HepG2 (cell line): ENCODE measurements around the gene TSPAN7. TPM values are rescaled to one million over a fixed set of nuclear protein-coding genes. Genes with fewer than 3 reads are reported as not detected.

Source experiments
- ATAC-seq: fragments of 200-7000 bp; cut with Tn5 transposase; 3 replicates; pipeline ENCODE4 v1.9.1; 2020; ENCODE audit warnings: mild to moderate bottlenecking, moderate library complexity
- BruUV-seq: library from RNA; stranded (reverse); fragments of 400-500 nt; replicated peaks from 2 replicates; lab custom pipeline; 2021; lab: Mats Ljungman, UMichigan
- CTCF ChIA-PET: fragments of 300-600 bp; formaldehyde crosslinking; extraction: SDS; loops from one replicate; lab custom pipeline; 2021; ENCODE audit warnings: low total read pairs, inconsistent platforms, low intra/inter-chr PET ratio; lab: Yijun Ruan, JAX
- POLR2A ChIA-PET: fragments of 350-600 bp; sonication (Branson Sonifier 250); formaldehyde crosslinking; loops from one replicate; lab custom pipeline; 2020; ENCODE audit warnings: antibody characterized with exemption, inconsistent platforms; lab: Yijun Ruan, JAX
- DNase-seq: peaks from one replicate; pipeline ENCODE4 v3.0.0-alpha.2; 2015; ENCODE audit warnings: low spot score
- FAIRE-seq: peaks from 3 replicates; lab custom pipeline; 2011; peaks lifted over from hg19 to GRCh38; lab: Jason Lieb, UNC
- H2AFZ ChIP-seq: one replicate; pipeline ENCODE4 v1.6.1; 2011; ENCODE audit warnings: low read length, inconsistent platforms
- H3K27ac ChIP-seq: fragments of 300-600 bp; 3 replicates; pipeline ENCODE4 v1.8.0; 2011; ENCODE audit warnings: mixed run types, mild to moderate bottlenecking, mixed read lengths, low read length, inconsistent platforms; ENCODE audit not compliant: insufficient read depth; ENCODE audit errors: extremely low read length
- H3K27me3 ChIP-seq, 2 experiments: fragments of 200-600 bp in 1 of 2; 2 replicates in 1 of 2; 3 replicates in 1 of 2; pipeline versions ENCODE4 v1.6.0 to v1.8.0; 2011; ENCODE audit warnings: low read length in 2 of 2, mild to moderate bottlenecking in 2 of 2, moderate library complexity in 2 of 2, inconsistent platforms in 1 of 2; ENCODE audit not compliant: insufficient read depth in 2 of 2, control insufficient read depth in 1 of 2
- H3K36me3 ChIP-seq, 2 experiments: fragments of 200-600 bp in 1 of 2; replicated peaks in 1 of 2; 2 replicates in 1 of 2; 3 replicates in 1 of 2; pipeline versions ENCODE4 v1.5.1 to v1.8.0; 2011; ENCODE audit warnings: low read length in 2 of 2, inconsistent platforms in 1 of 2; ENCODE audit not compliant: insufficient read depth in 2 of 2, control insufficient read depth in 1 of 2
- H3K4me1 ChIP-seq: 2 replicates; pipeline ENCODE4 v1.5.1; 2012; ENCODE audit warnings: low read length, inconsistent platforms; ENCODE audit not compliant: insufficient read depth
- H3K4me2 ChIP-seq: 2 replicates; pipeline ENCODE4 v1.6.0; 2011; ENCODE audit warnings: low read depth, low read length, inconsistent platforms
- H3K4me3 ChIP-seq, 3 experiments: fragments of 200-600 bp in 1 of 3; sonication (generic), shearing (Covaris generic) in 1 of 3; replicated peaks in 1 of 3; 2 replicates each; pipeline ENCODE4 v1.5.1; 2011 to 2016; ENCODE audit warnings: low read length in 3 of 3, inconsistent platforms in 2 of 3, low read depth in 2 of 3, mild to moderate bottlenecking in 2 of 3, control low read depth in 1 of 3, mixed read lengths in 1 of 3; ENCODE audit not compliant: insufficient read depth in 1 of 3
- H3K79me2 ChIP-seq: one replicate; pipeline ENCODE4 v1.6.1; 2011; ENCODE audit warnings: low read length, inconsistent platforms; ENCODE audit not compliant: insufficient read depth
- H3K9ac ChIP-seq: 2 replicates; pipeline ENCODE4 v1.6.0; 2011; ENCODE audit warnings: mild to moderate bottlenecking, low read depth, low read length, inconsistent platforms; ENCODE audit not compliant: insufficient read depth
- H3K9me3 ChIP-seq: 2 replicates; pipeline ENCODE4 v1.5.1; 2012; ENCODE audit warnings: mild to moderate bottlenecking, low read length
- H4K20me1 ChIP-seq: 2 replicates; pipeline ENCODE4 v1.6.0; 2011; ENCODE audit warnings: inconsistent platforms, mild to moderate bottlenecking, low read length, moderate library complexity; ENCODE audit not compliant: insufficient read depth
- CAMTA2 ChIP-seq: sonication (generic); formaldehyde crosslinking; IDR thresholded peaks from 2 replicates; pipeline ENCODE4 v1.4.0; 2020; ENCODE audit warnings: mild to moderate bottlenecking, missing genetic modification reagents, borderline replicate concordance
- FOXP1 ChIP-seq, 2 experiments: fragments of 450-650 bp in 1 of 2; IDR thresholded peaks; 2 replicates each; pipeline ENCODE4 v1.6.1; 2017 to 2018; ENCODE audit warnings: antibody characterized with exemption in 1 of 2
- HNF1A ChIP-seq, 2 experiments: sonication (generic) in 1 of 2; formaldehyde crosslinking in 1 of 2; IDR thresholded peaks; 2 replicates each; pipeline versions ENCODE4 v1.4.0 to v1.6.1; 2016 to 2020; ENCODE audit warnings: borderline replicate concordance in 1 of 2, low read depth in 1 of 2, mild to moderate bottlenecking in 1 of 2, missing genetic modification reagents in 1 of 2
- HNRNPK ChIP-seq: fragments of 200-400 bp; formaldehyde crosslinking; IDR thresholded peaks from 2 replicates; pipeline ENCODE4 v1.6.1; 2018; ENCODE audit warnings: low read length, low read depth, moderate library complexity, mild to moderate bottlenecking; ENCODE audit not compliant: poor library complexity, severe bottlenecking
- MTF2 ChIP-seq: sonication (generic); formaldehyde crosslinking; IDR thresholded peaks from 2 replicates; pipeline ENCODE4 v1.5.0; 2020; ENCODE audit warnings: missing genetic modification reagents, borderline replicate concordance
- MYC ChIP-seq: sonication (generic); formaldehyde crosslinking; IDR thresholded peaks from 2 replicates; pipeline ENCODE4 v1.9.0; 2021; ENCODE audit warnings: missing genetic modification reagents, borderline replicate concordance
- RNF2 ChIP-seq: fragments of 450-650 bp; conservative IDR thresholded peaks from 2 replicates; pipeline ENCODE4 v1.6.1; 2016; ENCODE audit warnings: low read depth
- ZNF333 ChIP-seq: sonication (generic); formaldehyde crosslinking; IDR thresholded peaks from 2 replicates; pipeline ENCODE4 v1.4.0; 2020; ENCODE audit warnings: mild to moderate bottlenecking, missing genetic modification reagents, borderline replicate concordance
- ZNF550 ChIP-seq: sonication (generic); formaldehyde crosslinking; IDR thresholded peaks from 2 replicates; pipeline ENCODE4 v1.4.0; 2020; ENCODE audit warnings: mild to moderate bottlenecking, missing genetic modification reagents, borderline replicate concordance
- ZNF556 ChIP-seq: sonication (generic); formaldehyde crosslinking; IDR thresholded peaks from 2 replicates; pipeline ENCODE4 v1.4.0; 2020; ENCODE audit warnings: mild to moderate bottlenecking, missing genetic modification reagents, borderline replicate concordance
- WGBS: methylation state at CpG from one replicate; pipeline ENCODE4 v1.1.6; 2017; ENCODE audit warnings: low lambda C conversion rate; 5-methylcytosine and 5-hydroxymethylcytosine counted together
- in situ Hi-C: cut with HindIII; loops from 2 replicates; pipeline ENCODE4 v1.10.0; 2017; ENCODE audit warnings: low pct_unique_long_range_greater_than_20kb; ENCODE audit not compliant: extremely low pct_ligation_motif_present
- intact Hi-C: fragments of 100-400 bp; cut with micrococcal nuclease; formaldehyde crosslinking; loops from one replicate; pipeline ENCODE4 v1.10.0; 2022; ENCODE audit not compliant: unreplicated experiment
- polyA plus RNA-seq, 8 experiments: library from polyadenylated mRNA; depleted of rRNA in 3 of 8; stranded (reverse) in 7 of 8; unstranded in 1 of 8; fragments of >200 nt; fragmentation: Illumina TruSeq in 4 of 8; extraction: Trizol in 4 of 8; gene quantifications; 2 replicates each; pipeline versions ENCODE4 v1.2.1 to v1.2.3, GENCODE V29; 2011 to 2016; ENCODE audit warnings: low read depth in 4 of 8, missing spikeins in 1 of 8, mixed read lengths in 1 of 8; ENCODE audit not compliant: insufficient read depth in 1 of 8
- total RNA-seq, 5 experiments: library from RNA; depleted of rRNA; stranded (reverse); fragments of >200 nt; fragmentation: Illumina TruSeq; extraction: Trizol; gene quantifications; 2 replicates each; pipeline ENCODE4 v1.2.3, GENCODE V29; 2016; ENCODE audit warnings: low read depth in 1 of 5

Gene TSPAN7
- total and polyA plus RNA-seq, 2 of the 13 experiments (the other 11 are each of a cell fraction or from before 2014, with no cell fraction given), result 21.4 to 47.1 TPM

GRCh38 chrX:38516196-38516774 lies 45.1 kb upstream of the TSPAN7 start:
- ATAC-seq, result no peak
- H3K9me3 ChIP-seq, result no peaks in the 10 kb centered on the region
- TF ChIP-seq HNRNPK (no peak), MYC (CRISPR knock-in tag) (no peak), HNF1A (IDR thresholded peaks at IDR 0.05; ENCODE audit: low read depth) (no peak), HNF1A (CRISPR knock-in tag; IDR thresholded peaks at IDR 0.05; ENCODE audit: borderline replicate concordance) (no peak), RNF2 (no peak), FOXP1 (IDR thresholded peaks at IDR 0.05) (no peak), FOXP1 (CRISPR knock-in tag; IDR thresholded peaks at IDR 0.05) (no peak), ZNF556 (CRISPR knock-in tag) (no peak), ZNF333 (no peak), MTF2 (CRISPR knock-in tag) (no peak), ZNF550 (CRISPR knock-in tag) (no peak), CAMTA2 (CRISPR knock-in tag) (no peak)
- H3K27ac ChIP-seq, result no peak overlapping the region
- CTCF ChIA-PET, result no interaction called here
- POLR2A ChIA-PET, result no interaction called here
- no peak overlapping the region for H3K9ac ChIP-seq
- no peak overlapping the region for H2AFZ ChIP-seq
- no peak for DNase-seq
- no peaks in the 10 kb centered on the region for H3K36me3 ChIP-seq
- H3K79me2 ChIP-seq, result no peaks in the 10 kb centered on the region
- no peaks in the 10 kb centered on the region for H4K20me1 ChIP-seq
- H3K4me2 ChIP-seq, result no peak overlapping the region
- H3K4me1 ChIP-seq, result no peaks in the 10 kb centered on the region
- intact Hi-C loops (no loop called here), in situ Hi-C loops (no loop called here)
- no peaks in the 10 kb centered on the region for H3K27me3 ChIP-seq
- no peak for FAIRE-seq
- BruUV-seq, result no TSS peak
- no peak overlapping the region for H3K4me3 ChIP-seq
- 0% methylated on average over 1 of the region's 2 CpGs for WGBS
